ENCODE data around the gene TNNT1.

GRCh38 chr19:55166530-55167268, 17.7 kb upstream of the TNNT1 start, which contains the start of gene DNAAF3:
- TF ChIP-seq CTCF (IDR thresholded peaks at IDR 0.05) (no peak), ZFX (IDR thresholded peaks at IDR 0.05; ENCODE audit: borderline replicate concordance) (no peak)

All from 22Rv1 (cell line).